A673 (cell line): ENCODE results near the gene CTIF. TPM values are rescaled to one million over a fixed set of nuclear protein-coding genes. Genes with fewer than 3 reads are reported as not detected.

Source experiments
- BruUV-seq: library from RNA; stranded (reverse); fragments of 400-500 nt; replicated peaks from 2 replicates; lab custom pipeline; 2021; lab: Mats Ljungman, UMichigan
- CTCF ChIA-PET: fragments of 300-600 bp; sonication (Branson Sonifier 250); formaldehyde crosslinking; loops from one replicate; lab custom pipeline; 2022; ENCODE audit warnings: antibody characterized with exemption; lab: Charles Lee
- POLR2A ChIA-PET: fragments of 300-600 bp; sonication (Branson Sonifier 250); formaldehyde crosslinking; loops from one replicate; lab custom pipeline; 2022; ENCODE audit warnings: antibody characterized with exemption; ENCODE audit not compliant: low non-redundant PET; lab: Charles Lee
- DNase-seq: peaks from one replicate; pipeline ENCODE4 v3.0.0-alpha.2; 2015; ENCODE audit warnings: low spot score
- H3K27ac ChIP-seq: fragments of 200-600 bp; sonication (generic); 2 replicates; pipeline ENCODE4 v1.5.1; 2016; ENCODE audit warnings: mixed run types, low read depth, mild to moderate bottlenecking, mixed read lengths, antibody characterized with exemption, low read length; ENCODE audit not compliant: poor library complexity, severe bottlenecking
- H3K27me3 ChIP-seq: fragments of 200-600 bp; sonication (generic); replicated peaks from 2 replicates; pipeline ENCODE4 v1.6.1; 2017; ENCODE audit warnings: mixed run types, low read depth, mild to moderate bottlenecking, mixed read lengths, antibody characterized with exemption, low read length; ENCODE audit not compliant: insufficient read depth, poor library complexity
- H3K36me3 ChIP-seq: fragments of 200-600 bp; sonication (generic); 2 replicates; pipeline ENCODE4 v1.6.1; 2016; ENCODE audit warnings: mixed run types, mild to moderate bottlenecking, mixed read lengths, antibody characterized with exemption, low read length; ENCODE audit not compliant: insufficient read depth, poor library complexity, severe bottlenecking
- H3K4me1 ChIP-seq: fragments of 200-600 bp; sonication (generic); 2 replicates; pipeline ENCODE4 v1.6.1; 2017; ENCODE audit warnings: mixed run types, mild to moderate bottlenecking, mixed read lengths, antibody characterized with exemption, low read length; ENCODE audit not compliant: insufficient read depth, poor library complexity, severe bottlenecking
- H3K4me3 ChIP-seq: fragments of 200-600 bp; sonication (generic); 2 replicates; pipeline ENCODE4 v1.5.1; 2016; ENCODE audit warnings: low read depth, mixed run types, mild to moderate bottlenecking, mixed read lengths, low read length; ENCODE audit not compliant: poor library complexity, severe bottlenecking
- H3K9me3 ChIP-seq: fragments of 200-600 bp; sonication (generic); 2 replicates; pipeline ENCODE4 v1.6.1; 2016; ENCODE audit warnings: mixed run types, low read depth, mild to moderate bottlenecking, mixed read lengths, antibody characterized with exemption, low read length; ENCODE audit not compliant: poor library complexity, severe bottlenecking
- CTCF ChIP-seq: fragments of 300-800, 200-600 bp; sonication (generic); conservative IDR thresholded peaks from 2 replicates; pipeline ENCODE4 v1.5.1; 2017; ENCODE audit warnings: low read depth, mild to moderate bottlenecking, antibody characterized with exemption, low read length, moderate library complexity, mixed read lengths
- EZH2 ChIP-seq: fragments of 200-600 bp; sonication (generic); IDR thresholded peaks from 2 replicates; pipeline ENCODE4 v1.6.1; 2017; ENCODE audit warnings: borderline replicate concordance, low read depth, mild to moderate bottlenecking, mixed read lengths, antibody characterized with exemption, low read length; ENCODE audit not compliant: poor library complexity, severe bottlenecking
- intact Hi-C: fragments of 100-400 bp; cut with micrococcal nuclease; formaldehyde crosslinking; loops from one replicate; pipeline ENCODE4 v1.10.0; 2022; ENCODE audit not compliant: unreplicated experiment
- total RNA-seq: library from RNA; stranded (reverse); gene quantifications from 2 replicates; pipeline ENCODE4 v1.2.3, GENCODE V29; 2021

Gene CTIF
- total RNA-seq, 1 experiment from 2014 or later: 23.5 TPM

- Histone ChIP-seq H3K27me3 (no peaks in the 10 kb centered on the region), H3K27ac (no peak overlapping the region), H3K36me3 (no peaks in the 10 kb centered on the region), H3K4me3 (no peak overlapping the region), H3K9me3 (no peaks in the 10 kb centered on the region), H3K4me1 (no peaks in the 10 kb centered on the region)
- intact Hi-C loops: no loop called here
- ChIA-PET POLR2A (no interaction called here), CTCF (no interaction called here)
- DNase-seq: no peak
- TF ChIP-seq EZH2 (no peak), CTCF (no peak)
- BruUV-seq: no TSS peak
These were observed 61.2 kb downstream of the CTIF start for GRCh38 chr18:48600046-48600445.

- Histone ChIP-seq H3K36me3 (no peaks in the 10 kb centered on the region), H3K27me3 (no peaks in the 10 kb centered on the region), H3K27ac (no peak overlapping the region), H3K9me3 (no peaks in the 10 kb centered on the region), H3K4me1 (no peaks in the 10 kb centered on the region), H3K4me3 (no peak overlapping the region)
- POLR2A ChIA-PET: interaction anchor here (0.5 kb wide), 1 partner anchor 232 kb away, joined by 5 read pairs; no protein-coding TSS in a partner anchor
- no peak for DNase-seq
- BruUV-seq: no TSS peak
- intact Hi-C loops: no loop called here
- CTCF ChIA-PET: no interaction called here
- TF ChIP-seq EZH2 (no peak), CTCF (no peak)
These were observed 61.7 kb downstream of the CTIF start for GRCh38 chr18:48600456-48601090.

- no peaks in the 10 kb centered on the region for H3K4me1 ChIP-seq
- no peaks in the 10 kb centered on the region for H3K27me3 ChIP-seq
- TF ChIP-seq CTCF: no peak
- TF ChIP-seq EZH2: no peak
- no peaks in the 10 kb centered on the region for H3K36me3 ChIP-seq
- CTCF ChIA-PET: no interaction called here
- POLR2A ChIA-PET: interaction anchor here (0.5 kb wide), 1 partner anchor 231 kb away, joined by 5 read pairs; no protein-coding TSS in a partner anchor
- no peak overlapping the region for H3K27ac ChIP-seq
- H3K4me3 ChIP-seq: no peak overlapping the region
- intact Hi-C loops: no loop called here
- H3K9me3 ChIP-seq: no peaks in the 10 kb centered on the region
- DNase-seq: no peak
- BruUV-seq: no TSS peak
These were observed 62.5 kb downstream of the CTIF start for GRCh38 chr18:48601343-48601742.
